DND-41 (cell line): Measurements from ENCODE around the gene ZMIZ1.

ENCODE experiments used
- ATAC-seq: fragments of 200-7000 bp; cut with Tn5 transposase; 3 replicates; pipeline ENCODE4 v1.9.1; 2021; ENCODE audit warnings: low read depth; ENCODE audit not compliant: insufficient read depth
- DNase-seq: peaks from one replicate; pipeline ENCODE4 v3.0.0-alpha.2; 2020
- H2AFZ ChIP-seq: 2 replicates; pipeline ENCODE4 v1.6.0; 2012; ENCODE audit warnings: low read depth, low read length
- H3K27ac ChIP-seq: 2 replicates; pipeline ENCODE4 v1.5.1; 2012; ENCODE audit warnings: low read length, inconsistent platforms
- H3K27me3 ChIP-seq: fragments of 200-600 bp; sonication (generic); 2 replicates; pipeline ENCODE4 v1.6.0; 2012; ENCODE audit warnings: low read length, mild to moderate bottlenecking, inconsistent platforms; ENCODE audit not compliant: insufficient read depth, poor library complexity
- H3K36me3 ChIP-seq: 2 replicates; pipeline ENCODE4 v1.5.1; 2012; ENCODE audit warnings: low read length, inconsistent platforms; ENCODE audit not compliant: insufficient read depth
- H3K4me1 ChIP-seq: 2 replicates; pipeline ENCODE4 v1.5.1; 2012; ENCODE audit warnings: mild to moderate bottlenecking, low read length; ENCODE audit not compliant: insufficient read depth
- H3K4me2 ChIP-seq: 2 replicates; pipeline ENCODE4 v1.6.0; 2012; ENCODE audit warnings: mild to moderate bottlenecking, moderate library complexity, low read length, inconsistent platforms; ENCODE audit not compliant: insufficient read depth
- H3K4me3 ChIP-seq, 2 experiments: fragments of 200-600 bp in 1 of 2; shearing (Covaris generic) in 1 of 2; 2 replicates each; pipeline ENCODE4 v1.5.1; 2012 to 2016; ENCODE audit warnings: inconsistent platforms in 2 of 2, low read length in 2 of 2, mild to moderate bottlenecking in 2 of 2, low read depth in 1 of 2, moderate library complexity in 1 of 2
- H3K79me2 ChIP-seq: 2 replicates; pipeline ENCODE4 v1.6.0; 2012; ENCODE audit warnings: low read length, inconsistent platforms; ENCODE audit not compliant: insufficient read depth
- H3K9ac ChIP-seq: 2 replicates; pipeline ENCODE4 v1.6.0; 2012; ENCODE audit warnings: low read depth, mild to moderate bottlenecking, inconsistent platforms, low read length, moderate library complexity
- H3K9me3 ChIP-seq: 2 replicates; pipeline ENCODE4 v1.5.1; 2012; ENCODE audit warnings: low read length, moderate library complexity, mild to moderate bottlenecking, inconsistent platforms; ENCODE audit not compliant: insufficient read depth, severe bottlenecking
- H4K20me1 ChIP-seq: 2 replicates; pipeline ENCODE4 v1.6.0; 2012; ENCODE audit warnings: low read length; ENCODE audit not compliant: insufficient read depth
- CTCF ChIP-seq: IDR thresholded peaks from 2 replicates; pipeline ENCODE4 v1.5.1; 2012; ENCODE audit warnings: borderline replicate concordance, low read length, moderate library complexity, mild to moderate bottlenecking; ENCODE audit not compliant: poor library complexity, severe bottlenecking; ENCODE audit errors: extremely low read depth
- EZH2 ChIP-seq: IDR thresholded peaks from 3 replicates; pipeline ENCODE4 v1.6.1; 2012; ENCODE audit warnings: borderline replicate concordance, low read depth, mild to moderate bottlenecking, moderate library complexity, low read length, inconsistent platforms; ENCODE audit not compliant: severe bottlenecking

ZMIZ1 gene

GRCh38 chr10:79047875-79048638 is 20.7 kb upstream of the ZMIZ1 start:
- H3K4me2 ChIP-seq, result peak overlapping the region; percentile 67
- TF ChIP-seq CTCF (no peak), EZH2 (no peak)
- H3K27me3 ChIP-seq, result no peaks in the 10 kb centered on the region
- H3K4me1 ChIP-seq, result peaks cover 37% of the 10 kb centered on the region
- peak overlapping the region; percentile 66 for H3K9ac ChIP-seq
- peak overlapping the region; percentile 65 for H2AFZ ChIP-seq
- peak overlapping the region in 1 of 2 experiments; percentile 48; a peak in 2 of 4 replicates for H3K4me3 ChIP-seq
- H3K27ac ChIP-seq, result peak overlapping the region; percentile 97
- ATAC-seq, result peak; percentile 95
- peak; percentile 93 for DNase-seq
- no peaks in the 10 kb centered on the region for H3K9me3 ChIP-seq
- no peaks in the 10 kb centered on the region for H4K20me1 ChIP-seq
- no peaks in the 10 kb centered on the region for H3K36me3 ChIP-seq
- H3K79me2 ChIP-seq, result no peaks in the 10 kb centered on the region

- Histone ChIP-seq H2AFZ (peak overlapping the region; percentile 65), H3K4me3 (peak overlapping the region in 1 of 2 experiments; percentile 45; a peak in 2 of 4 replicates), H3K27ac (peak overlapping the region; percentile 97), H3K4me1 (peaks cover 36% of the 10 kb centered on the region), H3K79me2 (no peaks in the 10 kb centered on the region), H3K9ac (peak overlapping the region; percentile 66), H3K4me2 (peak overlapping the region; percentile 67), H3K27me3 (no peaks in the 10 kb centered on the region), H4K20me1 (no peaks in the 10 kb centered on the region), H3K36me3 (no peaks in the 10 kb centered on the region), H3K9me3 (no peaks in the 10 kb centered on the region)
- DNase-seq, result no peak
- TF ChIP-seq CTCF, result no peak
- no peak for TF ChIP-seq EZH2
- no peak for ATAC-seq
Observed at GRCh38 chr10:79048639-79049550, 19.9 kb upstream of the ZMIZ1 start.

- no peaks in the 10 kb centered on the region for H3K36me3 ChIP-seq
- H3K27ac ChIP-seq, result peak overlapping the region; percentile 55
- ATAC-seq (no peak), DNase-seq (no peak)
- no peak for TF ChIP-seq CTCF
- no peak for TF ChIP-seq EZH2
- no peak overlapping the region for H3K9ac ChIP-seq
- no peak overlapping the region for H3K4me2 ChIP-seq
- no peak overlapping the region for H3K4me3 ChIP-seq
- no peaks in the 10 kb centered on the region for H3K9me3 ChIP-seq
- H3K4me1 ChIP-seq, result peaks cover 30% of the 10 kb centered on the region
- H4K20me1 ChIP-seq, result no peaks in the 10 kb centered on the region
- no peaks in the 10 kb centered on the region for H3K79me2 ChIP-seq
- no peaks in the 10 kb centered on the region for H3K27me3 ChIP-seq
- no peak overlapping the region for H2AFZ ChIP-seq
Observed at GRCh38 chr10:79049931-79050895, 18.6 kb upstream of the ZMIZ1 start.
